GM18519 (cell line): ENCODE measurements around the gene SMIM17.
"Not testable (repeated sequence)": the region's sequence is repeated elsewhere in the genome, so short reads cannot be mapped to it uniquely, and the experiment has no call there.

Source experiments
- ATAC-seq: cut with Tn5 transposase; IDR thresholded peaks from one replicate; pipeline ENCODE4 v1.9.1; 2021; ENCODE audit warnings: mild to moderate bottlenecking, moderate library complexity; ENCODE audit not compliant: unreplicated experiment, low FRiP score

The SMIM17 gene

DNA sequence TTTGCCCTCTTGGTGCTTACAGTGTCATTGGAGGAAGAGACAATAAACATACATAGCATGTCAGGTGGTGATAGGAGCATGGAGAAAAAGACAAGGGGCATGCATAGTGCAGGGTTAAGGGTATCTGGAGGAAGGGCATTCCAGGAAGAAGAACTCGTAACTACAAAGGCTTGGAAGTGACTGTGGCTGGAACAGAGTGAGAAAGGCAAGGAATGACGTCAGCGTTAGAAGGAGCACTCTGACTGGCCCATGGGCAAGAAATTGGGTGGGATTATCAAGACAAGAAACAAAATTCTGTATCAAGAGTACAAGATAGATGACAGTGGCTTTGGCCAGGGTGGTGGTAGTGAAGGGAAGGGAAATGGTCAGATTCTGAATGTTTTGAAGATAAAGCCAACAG, 11.2 kb downstream of the SMIM17 start:
- no peak for ATAC-seq

- ATAC-seq = no peak
Observed at GRCh38 chr19:56660381-56661107, 17.6 kb downstream of the SMIM17 start.

DNA sequence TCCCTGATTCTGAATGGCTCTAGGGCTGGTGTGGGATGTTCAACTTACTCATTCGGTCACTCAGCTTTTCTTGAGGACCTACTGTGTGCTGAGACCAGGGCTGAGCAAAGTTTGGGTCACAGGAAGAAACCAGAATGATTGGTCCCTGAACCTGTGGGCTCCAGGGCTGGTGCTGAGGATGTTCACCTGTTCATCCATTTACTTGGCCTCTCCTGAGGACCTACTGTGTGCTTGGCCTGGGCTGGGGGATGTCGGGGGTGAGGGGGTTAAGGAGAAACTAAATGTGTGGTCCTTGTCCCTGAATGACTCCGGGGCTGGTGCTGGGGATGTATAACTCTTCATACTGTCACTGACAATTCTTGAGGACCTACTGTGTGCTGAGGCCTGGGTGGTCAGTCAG, 18.3 kb downstream of the SMIM17 start:
- no peak for ATAC-seq

GRCh38 chr19:56663931-56664500, 21.1 kb downstream of the SMIM17 start:
- ATAC-seq = no peak

- no peak for ATAC-seq
Observed at GRCh38 chr19:56664511-56664910, 21.6 kb downstream of the SMIM17 start.

GRCh38 chr19:56667311-56667870, 24.4 kb downstream of the SMIM17 start:
- ATAC-seq = no peak

GRCh38 chr19:56668676-56669075, 25.7 kb downstream of the SMIM17 start:
- ATAC-seq = no peak

GRCh38 chr19:56670401-56670960, 27.5 kb downstream of the SMIM17 start:
- no peak for ATAC-seq

GRCh38 chr19:56670961-56671612, 28.1 kb downstream of the SMIM17 start:
- ATAC-seq = no peak

- ATAC-seq = no peak
Observed at GRCh38 chr19:56671613-56671994, 28.6 kb downstream of the SMIM17 start, which contains the start of gene ZNF835. TSS of gene ZNF835 (minus strand) at chr19:56671757. CDS start at chr19:56665198, 6,559 bp downstream.

GRCh38 chr19:56672610-56673009, 29.7 kb downstream of the SMIM17 start:
- not testable (repeated sequence) for ATAC-seq

GRCh38 chr19:56678205-56678604, 35.2 kb downstream of the SMIM17 start:
- no peak for ATAC-seq

GRCh38 chr19:56681702-56682101, 38.7 kb downstream of the SMIM17 start:
- ATAC-seq = no peak

GRCh38 chr19:56683116-56683515, 40.2 kb downstream of the SMIM17 start:
- no peak for ATAC-seq

DNA sequence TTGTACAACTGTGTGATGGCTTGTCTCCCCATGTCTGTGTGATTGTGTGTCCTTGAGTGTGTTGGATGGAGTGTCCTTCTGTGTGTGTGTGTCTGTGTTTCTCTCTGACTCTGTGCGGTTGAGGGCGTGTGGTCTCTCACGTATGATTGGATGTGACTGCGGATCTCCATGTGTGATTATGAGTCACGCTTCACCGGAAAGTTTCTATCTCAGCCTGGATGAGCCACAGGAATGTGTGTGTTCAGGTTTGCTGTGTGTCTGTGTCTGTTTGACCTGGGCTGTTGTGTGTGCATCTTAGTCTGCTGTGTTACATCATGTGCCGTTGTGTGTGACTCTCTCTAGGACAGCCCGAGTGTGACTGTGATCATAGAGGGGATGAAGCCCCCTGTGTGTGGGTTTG, 44.1 kb downstream of the SMIM17 start:
- ATAC-seq = no peak

- no peak for ATAC-seq
Observed at GRCh38 chr19:56689198-56689597, 46.2 kb downstream of the SMIM17 start.

DNA sequence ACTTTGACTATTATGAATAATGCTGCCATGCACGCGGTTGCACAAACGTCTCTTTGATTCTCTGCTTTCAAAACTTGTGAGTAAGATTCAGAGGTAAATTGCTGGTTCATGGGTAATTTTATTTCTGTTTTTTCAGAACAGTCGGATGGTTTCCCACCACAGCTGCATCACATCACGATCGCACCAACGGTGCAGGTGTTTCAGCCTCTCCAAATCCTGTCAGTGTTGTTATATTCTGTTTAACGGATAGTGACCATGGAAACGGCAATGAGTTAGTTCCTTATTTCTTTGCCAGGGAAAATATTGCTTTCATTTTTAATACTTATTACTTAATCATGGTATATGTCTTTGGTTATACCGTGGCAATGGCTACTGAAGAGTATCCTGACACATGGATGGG, 47.7 kb downstream of the SMIM17 start:
- ATAC-seq = no peak

DNA sequence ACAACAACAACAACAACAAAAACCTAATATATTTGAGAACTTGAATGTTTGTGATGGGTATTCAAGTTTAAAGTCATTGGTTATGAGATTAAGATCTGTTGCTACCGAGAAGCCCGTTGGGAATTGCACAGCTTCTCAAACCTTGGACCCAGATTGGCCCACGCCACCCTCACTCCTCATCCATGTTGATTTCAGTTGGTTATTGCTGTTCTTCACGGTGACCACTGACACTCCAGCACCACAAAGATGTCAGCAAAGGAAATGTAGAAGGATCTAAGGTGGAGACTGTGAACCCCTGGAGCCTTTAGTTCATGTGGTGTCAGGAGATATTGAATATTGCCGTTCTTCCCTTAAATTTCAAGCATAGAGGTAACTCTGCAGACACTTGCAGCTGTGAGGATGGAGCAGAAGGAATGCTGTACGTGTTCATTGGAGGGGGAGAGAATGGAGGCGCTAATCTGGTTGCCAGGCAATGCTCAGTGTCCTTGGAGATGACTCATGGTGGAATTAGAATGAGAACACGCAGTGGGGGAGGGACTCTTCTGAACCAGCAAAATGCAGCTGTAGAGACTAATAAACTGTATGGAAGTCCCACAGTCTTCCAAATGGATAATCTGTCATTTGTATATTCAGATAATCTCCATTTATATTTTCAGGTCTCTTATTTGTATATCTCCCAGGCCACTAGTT, 49.4 kb downstream of the SMIM17 start:
- ATAC-seq = no peak

DNA sequence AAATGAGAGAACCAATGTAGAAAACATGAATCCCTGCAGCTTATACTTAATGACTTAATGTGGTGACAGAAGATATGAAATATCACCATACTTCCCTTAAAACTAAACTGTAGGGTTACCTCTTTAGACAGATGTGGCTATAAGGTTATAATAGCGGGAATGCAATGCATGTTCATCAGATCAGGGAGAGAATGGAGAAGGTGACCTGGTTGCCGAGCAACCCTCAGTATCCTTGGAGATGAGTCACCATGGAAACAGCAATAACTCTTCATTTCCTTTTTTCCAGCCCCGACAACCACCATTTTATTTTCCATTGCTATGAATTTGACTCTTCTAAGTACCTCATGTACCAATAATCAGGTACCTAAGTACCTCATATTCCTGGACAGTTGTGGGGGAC, 56.6 kb downstream of the SMIM17 start:
- ATAC-seq = no peak

DNA sequence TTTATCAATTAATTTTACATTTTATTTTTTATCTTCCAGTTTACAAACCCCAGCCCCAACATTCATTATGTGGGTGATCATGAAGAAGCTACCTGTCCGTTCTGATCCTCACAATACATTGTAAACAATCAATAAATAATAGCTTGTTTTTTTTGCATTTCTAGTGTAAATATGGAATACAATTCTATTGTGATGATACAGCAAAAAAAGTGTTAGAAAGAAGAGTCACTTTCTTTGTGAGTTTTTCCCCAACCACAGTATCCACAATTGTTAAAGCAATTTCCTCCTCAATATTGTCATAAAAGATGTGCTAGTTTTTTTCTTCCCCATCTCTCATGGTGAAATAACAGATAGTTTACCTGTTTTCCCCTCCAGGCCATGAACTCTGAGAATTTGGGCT, 58.9 kb downstream of the SMIM17 start:
- ATAC-seq = no peak

GRCh38 chr19:56705939-56706338, 63.0 kb downstream of the SMIM17 start:
- ATAC-seq = no peak
